Naive thymus-derived CD8-positive, alpha-beta T cell (primary cell): ENCODE results near the gene ARHGEF12. TPM values are rescaled to one million over a fixed set of nuclear protein-coding genes. Genes with fewer than 3 reads are reported as not detected.

Experiments
- ATAC-seq, 2 donors: fragments of 150-1000 bp; cut with Tn5 transposase in 1 of 2; sonication (Bioruptor Pico), chemical (Tn5 transposase) in 1 of 2; 1 replicate in 1 of 2; 2 replicates in 1 of 2; pipeline ENCODE4 v1.10.0; 2021; ENCODE audit warnings: mild to moderate bottlenecking in 2 of 2, moderate library complexity in 2 of 2
- POLR2A ChIA-PET: fragments of 350-600 bp; sonication (Branson Sonifier 250); formaldehyde crosslinking; loops from one replicate; lab custom pipeline; 2021; ENCODE audit warnings: antibody characterized with exemption; lab: Charles Lee
- DNase-seq, 10 donors: peaks; one replicate each; pipeline versions ENCODE4 v3.0.0 to v3.0.0-alpha.2; 2020 to 2022
- H3K27ac Mint-ChIP-seq, 10 donors: one replicate each; pipeline ENCODE4 v1.8.0; 2020 to 2022; ENCODE audit warnings: mild to moderate bottlenecking in 10 of 10, mixed read lengths in 10 of 10, moderate library complexity in 4 of 10, inconsistent platforms in 1 of 10
- H3K27me3 Mint-ChIP-seq, 5 donors: one replicate each; pipeline ENCODE4 v1.8.0; 2021 to 2022; ENCODE audit warnings: mixed read lengths in 5 of 5
- H3K36me3 Mint-ChIP-seq, 3 donors: one replicate each; pipeline ENCODE4 v1.8.0; 2020 to 2022; ENCODE audit warnings: mixed read lengths in 3 of 3, mild to moderate bottlenecking in 2 of 3, inconsistent platforms in 1 of 3
- H3K4me1 Mint-ChIP-seq, 4 donors: one replicate each; pipeline ENCODE4 v1.8.0; 2021 to 2022; ENCODE audit warnings: mixed read lengths in 4 of 4
- H3K4me3 Mint-ChIP-seq, 10 donors: one replicate each; pipeline ENCODE4 v1.8.0; 2020 to 2022; ENCODE audit warnings: mild to moderate bottlenecking in 10 of 10, mixed read lengths in 10 of 10, moderate library complexity in 6 of 10, inconsistent platforms in 1 of 10
- H3K9me3 Mint-ChIP-seq, 9 donors: one replicate each; pipeline ENCODE4 v1.8.0; 2020 to 2022; ENCODE audit warnings: mixed read lengths in 9 of 9, mild to moderate bottlenecking in 3 of 9, inconsistent platforms in 1 of 9, moderate library complexity in 1 of 9
- polyA plus RNA-seq, 3 donors: library from polyadenylated mRNA; unstranded; fragments of 300-500 nt; fragmentation: Illumina TruSeq; gene quantifications; one replicate each; pipeline ENCODE4 v1.2.3, GENCODE V29; 2021
- total RNA-seq, 8 experiments: library from RNA in 2 of 8; stranded (reverse) in 2 of 8; gene quantifications; one replicate each; pipeline ENCODE4 v1.2.3 and lab custom pipeline; 2021 to 2026

ARHGEF12 gene
- total and polyA plus RNA-seq, 5 experiments from 2014 or later = 0.76 to 5.4 (median 1.4) TPM

DNA sequence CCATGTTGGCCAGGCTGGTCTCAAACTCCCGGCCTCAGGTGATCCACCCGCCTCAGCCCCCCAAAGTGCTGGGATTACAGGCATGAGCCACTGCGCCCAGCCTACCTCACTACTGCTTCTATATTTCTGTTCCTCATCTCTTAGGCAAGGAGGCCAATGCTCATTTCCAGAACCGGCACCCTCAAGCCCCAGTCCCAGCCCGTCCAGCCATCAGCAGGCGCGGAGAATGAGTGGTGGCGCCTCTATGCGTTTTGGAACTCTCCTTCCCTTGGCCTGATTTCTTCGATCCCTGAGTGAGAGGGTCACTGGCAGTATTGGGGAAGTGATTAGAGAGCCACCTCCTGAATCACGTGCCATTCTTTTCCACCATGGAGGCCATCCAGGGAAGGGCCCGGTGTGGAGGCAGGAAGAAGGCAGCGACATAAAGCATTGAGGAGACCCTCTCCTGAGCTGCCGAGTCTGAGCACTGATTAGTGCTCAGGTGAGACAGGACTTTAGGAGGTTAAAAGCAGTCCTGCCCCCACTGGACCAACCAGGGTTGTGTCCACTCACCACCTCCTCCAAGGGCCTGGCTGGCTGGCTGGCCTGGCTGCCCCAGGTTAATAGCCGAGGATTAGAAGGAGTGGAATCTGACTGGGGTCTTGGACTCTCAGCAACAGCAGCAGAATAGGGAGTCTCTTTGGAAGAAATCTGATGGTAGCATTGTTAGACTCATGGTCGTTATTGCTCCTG, 184.0 kb downstream of the ARHGEF12 start:
- H3K4me1 Mint-ChIP-seq = peaks cover 0 to 6% (median 0%) of the 10 kb centered on the region in 4 donors
- H3K9me3 Mint-ChIP-seq = peaks cover 0 to 2% (median 0%) of the 10 kb centered on the region in 9 donors
- peaks cover 12 to 62% (median 44%) of the 10 kb centered on the region in 5 donors for H3K27me3 Mint-ChIP-seq
- DNase-seq (no peak), ATAC-seq (no peak)
- H3K4me3 Mint-ChIP-seq = no peak overlapping the region
- POLR2A ChIA-PET = no interaction called here
- no peak overlapping the region for H3K27ac Mint-ChIP-seq
- H3K36me3 Mint-ChIP-seq = no peaks in the 10 kb centered on the region

DNA sequence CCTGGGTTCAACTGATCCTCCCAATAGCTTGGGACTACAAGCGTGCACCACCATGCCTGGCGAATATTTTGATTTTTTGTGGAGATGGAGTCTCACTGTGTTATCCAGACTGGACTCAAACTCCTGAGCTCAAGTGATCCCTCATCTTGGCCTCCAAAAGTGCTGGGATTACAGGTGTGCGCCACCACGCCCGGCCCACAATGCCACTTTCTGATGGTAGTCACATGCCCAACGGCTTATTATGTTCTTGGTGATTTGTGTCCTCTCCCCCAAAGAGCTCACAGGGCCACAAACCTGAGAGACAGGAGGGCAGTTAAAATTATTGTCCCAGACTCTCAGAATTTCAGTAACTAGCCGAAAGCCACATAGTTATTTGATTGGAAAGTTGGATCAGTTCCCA, 185.0 kb downstream of the ARHGEF12 start:
- no peaks in the 10 kb centered on the region for H3K36me3 Mint-ChIP-seq
- H3K27me3 Mint-ChIP-seq = peaks cover 8 to 58% (median 35%) of the 10 kb centered on the region in 5 donors
- H3K4me1 Mint-ChIP-seq = peaks cover 0 to 6% (median 0%) of the 10 kb centered on the region in 4 donors
- H3K4me3 Mint-ChIP-seq = no peak overlapping the region
- no peak for DNase-seq
- POLR2A ChIA-PET = no interaction called here
- H3K9me3 Mint-ChIP-seq = peaks cover 0 to 2% (median 0%) of the 10 kb centered on the region in 9 donors
- no peak for ATAC-seq
- H3K27ac Mint-ChIP-seq = no peak overlapping the region

DNA sequence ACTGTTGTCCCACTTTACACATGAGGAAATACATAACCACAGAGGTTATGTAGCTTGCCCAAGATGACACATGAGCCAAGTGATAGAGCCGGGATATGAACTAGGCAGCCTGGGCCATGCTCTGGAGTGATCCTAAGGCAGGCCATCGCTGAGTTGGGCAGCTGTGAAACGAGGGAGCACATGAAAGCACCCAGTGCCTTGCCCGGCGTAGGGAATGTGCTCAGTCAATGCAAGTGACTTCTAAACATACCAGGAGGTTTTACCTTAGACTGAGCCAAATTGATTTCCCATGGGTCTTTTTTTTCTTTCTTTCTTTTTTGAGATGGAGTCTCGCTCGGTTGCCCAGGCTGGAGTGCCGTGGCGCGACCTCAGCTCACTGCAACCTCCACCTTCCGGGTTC, 185.8 kb downstream of the ARHGEF12 start:
- Mint-ChIP-seq H3K27ac (no peak overlapping the region), H3K4me1 (no peaks in the 10 kb centered on the region), H3K27me3 (peaks cover 5 to 51% (median 30%) of the 10 kb centered on the region in 5 donors), H3K9me3 (peaks cover 0 to 2% (median 0%) of the 10 kb centered on the region in 9 donors), H3K4me3 (no peak overlapping the region), H3K36me3 (no peaks in the 10 kb centered on the region)
- POLR2A ChIA-PET = no interaction called here
- DNase-seq = no peak
- ATAC-seq = no peak

DNA sequence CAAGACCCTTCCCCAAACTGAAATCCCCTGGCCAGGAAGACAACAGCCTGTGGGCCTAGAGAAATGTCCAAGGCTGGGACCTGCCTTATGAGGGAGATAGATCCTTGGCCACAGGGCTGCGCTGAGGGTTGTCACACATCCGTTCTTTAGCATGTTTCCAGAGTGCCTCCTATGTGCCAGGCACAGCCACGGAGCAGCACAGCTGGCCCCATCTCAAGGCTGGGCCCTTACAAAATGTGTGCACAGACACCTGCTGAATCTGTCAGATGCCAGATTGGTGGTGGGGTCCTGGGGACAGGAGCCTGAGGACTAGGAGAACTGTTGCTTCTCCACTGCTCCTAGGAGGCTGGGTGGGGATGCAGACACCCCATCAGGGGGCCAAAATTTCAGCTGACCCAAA, 186.5 kb downstream of the ARHGEF12 start:
- H3K27ac Mint-ChIP-seq = no peak overlapping the region
- no peaks in the 10 kb centered on the region for H3K36me3 Mint-ChIP-seq
- peaks cover 0 to 2% (median 0%) of the 10 kb centered on the region in 9 donors for H3K9me3 Mint-ChIP-seq
- DNase-seq (no peak), ATAC-seq (no peak)
- H3K4me1 Mint-ChIP-seq = no peaks in the 10 kb centered on the region
- POLR2A ChIA-PET = no interaction called here
- H3K4me3 Mint-ChIP-seq = no peak overlapping the region
- H3K27me3 Mint-ChIP-seq = peaks cover 5 to 45% (median 24%) of the 10 kb centered on the region in 5 donors

DNA sequence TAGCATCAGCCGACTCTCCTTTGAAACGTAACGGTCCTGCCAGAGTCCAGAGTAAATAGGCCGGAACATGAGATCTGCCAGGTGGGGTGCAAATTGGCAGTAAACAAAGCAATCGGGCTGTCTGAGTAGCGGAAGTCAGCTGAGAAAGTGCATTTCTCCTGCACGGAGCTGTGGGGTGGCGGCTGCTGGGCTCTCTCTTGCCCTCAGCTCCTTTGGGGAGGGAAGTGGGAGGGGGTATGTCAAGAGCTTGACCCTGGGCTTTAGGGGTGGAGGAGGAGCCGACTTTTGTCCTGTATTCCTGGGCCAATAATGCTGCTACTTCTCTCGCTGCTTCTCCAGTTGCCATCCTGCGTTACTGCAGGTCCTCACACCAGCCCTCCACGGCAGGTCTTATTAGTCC, 187.0 kb downstream of the ARHGEF12 start:
- no peak overlapping the region for H3K4me3 Mint-ChIP-seq
- H3K27ac Mint-ChIP-seq = no peak overlapping the region
- H3K4me1 Mint-ChIP-seq = no peaks in the 10 kb centered on the region

DNA sequence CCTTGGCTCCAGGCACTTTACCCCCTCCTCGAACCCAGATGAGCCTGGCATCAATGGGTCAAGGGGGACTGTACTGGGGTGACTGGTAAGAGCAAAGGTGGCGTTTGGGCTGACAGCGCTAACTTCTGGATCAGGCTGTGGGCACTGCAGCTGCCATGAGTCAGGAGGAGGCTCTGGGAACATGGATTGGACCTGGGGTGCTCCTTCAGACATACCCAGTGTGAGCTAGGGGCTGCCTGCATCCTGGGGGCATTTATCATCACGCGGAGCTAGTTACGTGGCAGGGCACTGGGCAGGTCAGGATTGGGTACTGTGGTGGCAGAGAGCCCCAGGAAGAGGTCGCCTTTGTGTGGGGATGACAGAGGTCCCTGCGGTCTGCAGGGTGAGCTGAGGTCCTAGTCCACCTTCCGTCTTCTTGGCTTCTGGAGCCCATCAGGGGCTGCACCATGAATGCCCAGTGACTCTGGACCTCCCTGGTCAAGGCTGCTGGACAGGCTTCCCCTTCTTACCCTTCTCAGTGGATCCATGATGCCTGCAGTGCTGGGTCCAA, 188.4 kb downstream of the ARHGEF12 start:
- no peak for ATAC-seq
- no peak for DNase-seq
- Mint-ChIP-seq H3K36me3 (peaks cover 0 to 5% (median 0%) of the 10 kb centered on the region in 3 donors), H3K27ac (no peak overlapping the region), H3K4me3 (no peak overlapping the region), H3K27me3 (peaks cover 5 to 45% (median 30%) of the 10 kb centered on the region in 5 donors), H3K9me3 (peaks cover 0 to 11% (median 2%) of the 10 kb centered on the region in 9 donors), H3K4me1 (no peaks in the 10 kb centered on the region)
- POLR2A ChIA-PET = no interaction called here

More for the DNA sequence above, 187.0 kb downstream of the ARHGEF12 start:
- Mint-ChIP-seq H3K9me3 (peaks cover 0 to 2% (median 0%) of the 10 kb centered on the region in 9 donors), H3K36me3 (no peaks in the 10 kb centered on the region), H3K27me3 (peaks cover 5 to 41% (median 23%) of the 10 kb centered on the region in 5 donors)
- no peak for DNase-seq
- POLR2A ChIA-PET = no interaction called here
- no peak for ATAC-seq

DNA sequence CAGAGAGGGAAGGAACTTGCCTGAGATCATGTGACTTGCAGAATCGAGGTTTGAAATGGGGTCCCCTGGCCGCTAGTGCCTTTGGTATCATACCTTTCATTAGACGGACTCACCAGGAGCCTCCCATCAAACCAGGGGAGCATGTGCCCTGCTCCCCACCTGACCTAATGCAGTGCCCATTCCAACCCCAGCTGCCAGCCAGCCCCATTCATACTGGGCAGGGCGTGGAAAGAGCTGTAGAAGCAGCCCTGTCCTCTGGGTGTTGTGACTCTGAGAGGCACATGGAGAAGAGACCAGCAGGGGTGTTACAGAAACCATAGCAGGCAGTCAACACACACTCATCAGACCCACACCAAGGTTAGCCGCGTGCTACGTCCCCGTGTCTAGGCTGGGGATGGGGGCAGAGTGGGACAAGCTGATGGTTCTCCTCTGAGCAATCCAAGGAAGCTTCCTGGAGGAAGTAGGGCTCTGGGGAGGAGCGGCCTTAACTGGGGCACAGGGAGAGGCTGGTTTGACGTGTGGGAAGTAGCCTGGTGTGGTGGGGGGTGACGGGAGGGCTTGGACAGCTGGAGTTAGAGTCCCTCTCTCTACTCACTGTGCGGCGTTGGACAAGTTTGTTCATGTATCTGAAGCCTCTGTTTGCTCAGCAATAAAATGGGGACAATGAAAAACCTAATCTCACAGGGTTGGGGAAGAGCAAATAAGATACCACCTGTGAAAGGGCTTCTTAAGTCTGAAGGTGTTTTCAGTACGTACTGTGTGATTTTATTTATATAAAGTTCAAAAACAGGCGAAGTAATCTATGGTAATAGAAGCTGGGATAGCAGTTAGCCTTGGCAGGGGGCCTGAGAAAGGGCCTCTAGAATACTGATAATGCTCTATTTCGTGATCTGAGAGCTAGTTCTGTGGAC, 189.3 kb downstream of the ARHGEF12 start:
- ATAC-seq = no peak
- H3K4me1 Mint-ChIP-seq = no peaks in the 10 kb centered on the region
- H3K9me3 Mint-ChIP-seq = peaks cover 0 to 13% (median 2%) of the 10 kb centered on the region in 9 donors
- peaks cover 0 to 5% (median 0%) of the 10 kb centered on the region in 3 donors for H3K36me3 Mint-ChIP-seq
- H3K27ac Mint-ChIP-seq = no peak overlapping the region
- H3K4me3 Mint-ChIP-seq = no peak overlapping the region
- POLR2A ChIA-PET = no interaction called here
- H3K27me3 Mint-ChIP-seq = peaks cover 5 to 46% (median 29%) of the 10 kb centered on the region in 5 donors
- DNase-seq = peak in 1 of 10 donors; percentile 44

DNA sequence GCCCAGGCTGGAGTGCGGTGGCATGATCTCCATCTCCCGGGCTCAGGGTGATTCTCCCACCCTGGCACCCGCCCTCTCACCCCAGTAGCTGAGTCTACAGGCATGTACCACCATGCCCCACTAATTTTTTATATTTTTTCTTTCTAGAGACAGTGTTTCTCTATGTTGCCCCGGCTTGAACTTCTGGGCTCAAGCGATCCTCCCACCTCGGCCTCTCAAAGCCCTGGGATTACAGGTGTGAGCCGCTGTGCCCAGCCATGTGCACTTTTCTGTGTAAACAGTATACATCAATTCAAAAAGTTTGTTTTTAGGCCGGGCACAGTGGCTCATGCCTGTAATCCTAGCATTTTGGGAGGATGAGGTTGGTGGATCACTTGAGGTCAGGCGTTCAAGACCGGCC, 190.0 kb downstream of the ARHGEF12 start:
- no peaks in the 10 kb centered on the region for H3K4me1 Mint-ChIP-seq
- no peak for ATAC-seq
- POLR2A ChIA-PET = no interaction called here
- DNase-seq = peak in 1 of 10 donors; percentile 11
- H3K4me3 Mint-ChIP-seq = no peak overlapping the region
- peaks cover 0 to 13% (median 2%) of the 10 kb centered on the region in 9 donors for H3K9me3 Mint-ChIP-seq
- H3K27ac Mint-ChIP-seq = no peak overlapping the region
- peaks cover 0 to 5% (median 0%) of the 10 kb centered on the region in 3 donors for H3K36me3 Mint-ChIP-seq
- H3K27me3 Mint-ChIP-seq = peaks cover 6 to 47% (median 29%) of the 10 kb centered on the region in 5 donors

DNA sequence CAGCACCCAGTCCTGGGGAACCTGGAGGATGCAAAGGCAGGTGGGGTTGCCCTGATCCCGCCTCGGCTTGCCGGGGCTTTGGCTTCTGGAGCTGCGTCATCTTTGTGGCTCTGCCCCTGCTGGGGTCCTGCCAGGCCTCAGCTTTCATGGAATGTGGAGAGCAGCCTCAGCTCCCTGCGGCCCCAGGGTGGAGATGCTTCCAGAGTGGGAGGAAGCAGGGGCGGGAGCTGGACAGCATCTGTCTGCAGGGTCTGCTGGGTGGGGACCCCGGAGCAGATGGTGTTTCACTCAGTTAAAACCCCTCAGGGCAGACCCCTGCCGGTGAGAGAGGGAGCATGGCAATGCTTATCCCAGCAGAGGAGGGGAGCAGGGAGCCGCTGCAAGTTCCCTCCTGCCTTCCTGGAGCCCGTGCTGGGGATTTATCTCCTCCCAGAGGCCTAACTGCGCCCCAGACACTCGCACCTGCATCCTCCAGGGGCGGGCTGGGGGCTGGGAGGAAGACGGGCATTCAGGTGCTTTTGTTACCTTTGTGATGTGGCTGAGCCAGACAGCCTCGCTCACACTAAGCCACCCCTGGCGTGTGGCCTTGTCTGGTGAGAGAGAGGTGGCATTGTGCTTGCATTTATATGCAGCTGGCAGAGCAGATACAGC, 191.0 kb downstream of the ARHGEF12 start:
- no peaks in the 10 kb centered on the region for H3K4me1 Mint-ChIP-seq
- DNase-seq (peak in 1 of 10 donors; percentile 35), ATAC-seq (no peak)
- no peak overlapping the region for H3K4me3 Mint-ChIP-seq
- no peak overlapping the region for H3K27ac Mint-ChIP-seq
- H3K36me3 Mint-ChIP-seq = peaks cover 0 to 5% (median 0%) of the 10 kb centered on the region in 3 donors
- POLR2A ChIA-PET = no interaction called here
- H3K9me3 Mint-ChIP-seq = peaks cover 0 to 13% (median 2%) of the 10 kb centered on the region in 9 donors
- H3K27me3 Mint-ChIP-seq = peaks cover 6 to 39% (median 25%) of the 10 kb centered on the region in 5 donors

DNA sequence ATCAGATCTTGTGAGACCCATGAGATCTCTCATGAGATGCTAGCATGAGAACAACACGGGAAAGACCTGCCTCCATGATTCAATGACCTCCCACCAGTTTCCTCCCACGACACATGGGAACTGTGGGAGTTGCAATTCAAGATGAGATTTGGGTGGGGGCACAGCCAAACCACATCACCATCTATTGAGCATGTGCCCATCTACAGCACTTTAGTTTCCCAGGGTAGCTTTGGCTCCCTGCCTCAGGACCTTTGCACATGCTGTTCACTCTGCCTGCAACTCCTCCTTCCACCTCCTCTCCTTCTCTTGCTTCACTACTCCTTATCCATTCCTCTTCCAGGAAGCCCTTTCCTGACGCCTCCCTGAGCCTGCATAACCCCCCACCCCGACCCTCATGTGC, 192.5 kb downstream of the ARHGEF12 start:
- H3K4me1 Mint-ChIP-seq = no peaks in the 10 kb centered on the region
- H3K36me3 Mint-ChIP-seq = peaks cover 0 to 5% (median 0%) of the 10 kb centered on the region in 3 donors
- H3K27ac Mint-ChIP-seq = no peak overlapping the region
- ATAC-seq = no peak
- H3K4me3 Mint-ChIP-seq = no peak overlapping the region
- H3K27me3 Mint-ChIP-seq = peaks cover 7 to 41% (median 32%) of the 10 kb centered on the region in 5 donors
- POLR2A ChIA-PET = no interaction called here
- DNase-seq = no peak
- peaks cover 0 to 13% (median 0%) of the 10 kb centered on the region in 9 donors for H3K9me3 Mint-ChIP-seq

DNA sequence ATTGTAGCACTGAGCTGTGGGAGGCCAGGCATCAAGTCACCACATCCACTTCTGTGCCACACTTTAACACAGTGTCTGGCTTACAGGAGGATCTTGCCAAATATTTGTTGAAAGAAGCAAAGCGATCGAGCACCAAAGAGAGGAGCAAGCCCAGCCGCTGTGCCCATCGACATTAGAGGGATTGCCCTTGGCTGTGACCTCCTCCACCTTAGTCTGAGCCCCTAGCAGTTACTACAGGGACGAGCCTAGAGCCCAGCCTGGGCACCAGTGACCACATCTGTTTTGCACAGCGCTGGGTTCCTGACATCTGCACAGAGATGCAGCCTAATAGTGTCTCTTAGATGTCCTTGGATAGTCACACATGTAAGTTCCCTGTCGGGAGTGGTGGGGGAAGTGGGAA, 193.0 kb downstream of the ARHGEF12 start:
- DNase-seq (no peak), ATAC-seq (no peak)
- Mint-ChIP-seq H3K36me3 (peaks cover 0 to 5% (median 0%) of the 10 kb centered on the region in 3 donors), H3K4me1 (no peaks in the 10 kb centered on the region), H3K4me3 (no peak overlapping the region), H3K27ac (no peak overlapping the region), H3K27me3 (peaks cover 9 to 43% (median 27%) of the 10 kb centered on the region in 5 donors), H3K9me3 (peaks cover 0 to 13% (median 0%) of the 10 kb centered on the region in 9 donors)
- POLR2A ChIA-PET = no interaction called here

DNA sequence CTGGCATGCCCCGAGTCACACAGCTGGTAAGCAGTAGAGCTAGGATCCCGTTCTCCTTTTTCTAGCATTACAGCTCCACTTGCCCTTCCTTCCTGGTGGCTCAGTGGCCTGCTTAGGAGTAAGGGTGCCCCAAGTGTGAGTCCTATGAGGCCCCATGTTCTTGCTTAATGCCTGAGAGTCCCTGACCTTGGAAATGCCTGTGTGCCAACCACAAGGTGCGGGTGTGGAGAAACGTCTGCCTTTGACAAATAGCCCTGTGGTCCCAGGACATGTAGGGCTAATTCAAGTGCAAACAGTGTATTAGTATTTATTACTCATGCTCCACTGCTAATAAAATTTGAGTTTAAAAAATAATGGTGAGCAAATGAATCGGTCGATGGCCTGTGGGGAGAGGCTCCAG, 193.7 kb downstream of the ARHGEF12 start:
- H3K9me3 Mint-ChIP-seq = peaks cover 0 to 13% (median 0%) of the 10 kb centered on the region in 9 donors
- peaks cover 0 to 5% (median 0%) of the 10 kb centered on the region in 3 donors for H3K36me3 Mint-ChIP-seq
- H3K4me3 Mint-ChIP-seq = no peak overlapping the region
- H3K27ac Mint-ChIP-seq = no peak overlapping the region
- ATAC-seq (no peak), DNase-seq (no peak)
- POLR2A ChIA-PET = no interaction called here
- H3K4me1 Mint-ChIP-seq = no peaks in the 10 kb centered on the region
- peaks cover 10 to 43% (median 23%) of the 10 kb centered on the region in 5 donors for H3K27me3 Mint-ChIP-seq
